Esophagus squamous epithelium (tissue), 5 donors: ENCODE measurements around the gene SLC2A13. TPM values are rescaled to one million over a fixed set of nuclear protein-coding genes. Genes with fewer than 3 reads are reported as not detected.
"Not testable (repeated sequence)": the region's sequence is repeated elsewhere in the genome, so short reads cannot be mapped to it uniquely, and the experiment has no call there.

Experiments
- DNase-seq: peaks from one replicate; lab custom pipeline; 2025; lab: John Stamatoyannopoulos, UW
- H3K27ac ChIP-seq, 4 donors: fragments of 200-600 bp; sonication (generic); one replicate each; pipeline ENCODE4 v1.5.1; 2016 to 2019; ENCODE audit warnings: mild to moderate bottlenecking in 1 of 4
- H3K27me3 ChIP-seq, 4 donors: fragments of 200-600 bp; sonication (generic); 1 replicate in 3 of 4; 2 replicates in 1 of 4; pipeline versions ENCODE4 v1.5.1 to v1.6.0; 2017 to 2021; ENCODE audit warnings: antibody characterized with exemption in 1 of 4
- H3K36me3 ChIP-seq, 3 donors: fragments of 200-600 bp; sonication (generic); one replicate each; pipeline ENCODE4 v1.5.1; 2016 to 2019
- H3K4me1 ChIP-seq, 3 donors: fragments of 200-600 bp; sonication (generic); one replicate each; pipeline ENCODE4 v1.5.1; 2017 to 2019
- H3K4me3 ChIP-seq, 4 donors: fragments of 200-600 bp; sonication (generic); 1 replicate in 3 of 4; 2 replicates in 1 of 4; pipeline ENCODE4 v1.5.1; 2016 to 2019; ENCODE audit warnings: mild to moderate bottlenecking in 2 of 4, moderate library complexity in 1 of 4
- H3K9me3 ChIP-seq, 3 donors: fragments of 200-600 bp; sonication (generic); one replicate each; pipeline ENCODE4 v1.5.1; 2016 to 2019
- POLR2A ChIP-seq, 4 donors: fragments of 450-650 bp; IDR thresholded peaks; one replicate each; pipeline ENCODE4 v1.6.1; 2017; ENCODE audit warnings: antibody characterized with exemption in 4 of 4, mild to moderate bottlenecking in 4 of 4, moderate library complexity in 3 of 4
- WGBS, 2 donors: methylation state at CpG; one replicate each; pipeline ENCODE4 v1.1.5; 2018; 5-methylcytosine and 5-hydroxymethylcytosine counted together
- intact Hi-C: fragments of 100-400 bp; cut with DNase I; formaldehyde crosslinking; loops from one replicate; pipeline ENCODE4 v1.15.0; 2022
- total RNA-seq, 4 donors: library from RNA; depleted of rRNA; stranded (reverse); fragments of >200 nt; gene quantifications; one replicate each; pipeline ENCODE4 v1.1.0, GENCODE V29; 2016
- TF ChIP-seq, protein P1 (sequence below), 6 experiments: fragments of 450-650 bp in 4 of 6; fragments of 200-600 bp in 2 of 6; sonication (generic) in 2 of 6; IDR thresholded peaks; one replicate each; pipeline ENCODE4 v1.5.1; 2016 to 2019; ENCODE audit warnings: antibody characterized with exemption in 6 of 6, mild to moderate bottlenecking in 4 of 6, moderate library complexity in 4 of 6
- donor health status: DM: yes; HTN: yes; CAD: no.

SLC2A13 gene
- total RNA-seq, 4 donors from 2014 or later, result 2.6 to 10.5 (median 4.0) TPM

DNA sequence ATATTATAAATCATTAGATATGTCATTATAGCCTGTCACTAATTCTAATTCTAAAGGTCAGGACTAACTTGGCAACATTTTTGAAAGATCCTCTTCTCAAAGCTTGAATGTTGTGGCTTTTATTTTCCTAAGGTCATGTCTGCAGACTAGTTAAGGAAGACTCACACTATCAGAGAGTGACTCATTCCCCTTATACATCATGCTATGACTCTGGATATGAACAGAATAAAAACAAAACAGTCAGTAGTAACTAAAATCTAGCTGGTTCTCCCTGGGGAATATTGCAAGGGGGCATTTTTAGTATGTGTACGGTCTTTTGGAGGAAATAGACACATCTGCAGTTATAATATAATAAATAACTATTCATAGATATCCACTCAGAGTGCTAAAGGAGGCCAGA is 170.6 kb downstream of the SLC2A13 start:
- H3K27ac ChIP-seq, result no peak overlapping the region
- H3K4me3 ChIP-seq, result no peak overlapping the region
- no peaks in the 10 kb centered on the region for H3K36me3 ChIP-seq
- H3K9me3 ChIP-seq, result no peaks in the 10 kb centered on the region
- DNase-seq, result no peak
- H3K4me1 ChIP-seq, result peaks cover 0 to 4% (median 0%) of the 10 kb centered on the region in 3 donors
- no peak for TF ChIP-seq POLR2A (IDR thresholded peaks at IDR 0.05)
- 53 to 71% methylated on average over 1 of the region's 1 CpG for WGBS, 2 donors
- intact Hi-C loops, result no loop called here
- H3K27me3 ChIP-seq, result no peaks in the 10 kb centered on the region

DNA sequence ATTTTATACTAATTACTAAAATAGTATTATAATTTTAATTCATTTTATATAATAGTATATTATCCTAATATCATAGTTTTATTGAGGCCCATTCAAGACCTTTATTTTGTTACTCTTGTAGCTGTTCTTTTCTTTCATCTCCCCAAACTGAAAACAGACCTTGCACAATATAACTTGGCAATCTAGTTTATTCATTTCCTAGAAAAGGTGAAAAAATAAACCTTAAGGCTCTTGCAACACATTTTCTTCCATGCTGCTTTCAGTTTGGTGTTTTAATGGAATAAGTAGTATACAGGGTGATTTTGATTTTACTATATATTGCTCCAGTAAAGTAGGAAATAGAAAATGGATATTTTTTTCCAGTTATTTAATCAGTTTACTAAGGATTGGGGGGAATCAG is 174.0 kb downstream of the SLC2A13 start:
- Histone ChIP-seq H3K4me1 (peaks cover 0 to 4% (median 0%) of the 10 kb centered on the region in 3 donors), H3K27me3 (no peaks in the 10 kb centered on the region), H3K4me3 (no peak overlapping the region), H3K9me3 (no peaks in the 10 kb centered on the region), H3K36me3 (no peaks in the 10 kb centered on the region), H3K27ac (no peak overlapping the region)
- DNase-seq, result no peak
- TF ChIP-seq POLR2A (IDR thresholded peaks at IDR 0.05), result no peak
- TF ChIP-seq, protein P1, sequence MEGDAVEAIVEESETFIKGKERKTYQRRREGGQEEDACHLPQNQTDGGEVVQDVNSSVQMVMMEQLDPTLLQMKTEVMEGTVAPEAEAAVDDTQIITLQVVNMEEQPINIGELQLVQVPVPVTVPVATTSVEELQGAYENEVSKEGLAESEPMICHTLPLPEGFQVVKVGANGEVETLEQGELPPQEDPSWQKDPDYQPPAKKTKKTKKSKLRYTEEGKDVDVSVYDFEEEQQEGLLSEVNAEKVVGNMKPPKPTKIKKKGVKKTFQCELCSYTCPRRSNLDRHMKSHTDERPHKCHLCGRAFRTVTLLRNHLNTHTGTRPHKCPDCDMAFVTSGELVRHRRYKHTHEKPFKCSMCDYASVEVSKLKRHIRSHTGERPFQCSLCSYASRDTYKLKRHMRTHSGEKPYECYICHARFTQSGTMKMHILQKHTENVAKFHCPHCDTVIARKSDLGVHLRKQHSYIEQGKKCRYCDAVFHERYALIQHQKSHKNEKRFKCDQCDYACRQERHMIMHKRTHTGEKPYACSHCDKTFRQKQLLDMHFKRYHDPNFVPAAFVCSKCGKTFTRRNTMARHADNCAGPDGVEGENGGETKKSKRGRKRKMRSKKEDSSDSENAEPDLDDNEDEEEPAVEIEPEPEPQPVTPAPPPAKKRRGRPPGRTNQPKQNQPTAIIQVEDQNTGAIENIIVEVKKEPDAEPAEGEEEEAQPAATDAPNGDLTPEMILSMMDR (IDR thresholded peaks at IDR 0.05), result no peak
- intact Hi-C loops, result no loop called here

DNA sequence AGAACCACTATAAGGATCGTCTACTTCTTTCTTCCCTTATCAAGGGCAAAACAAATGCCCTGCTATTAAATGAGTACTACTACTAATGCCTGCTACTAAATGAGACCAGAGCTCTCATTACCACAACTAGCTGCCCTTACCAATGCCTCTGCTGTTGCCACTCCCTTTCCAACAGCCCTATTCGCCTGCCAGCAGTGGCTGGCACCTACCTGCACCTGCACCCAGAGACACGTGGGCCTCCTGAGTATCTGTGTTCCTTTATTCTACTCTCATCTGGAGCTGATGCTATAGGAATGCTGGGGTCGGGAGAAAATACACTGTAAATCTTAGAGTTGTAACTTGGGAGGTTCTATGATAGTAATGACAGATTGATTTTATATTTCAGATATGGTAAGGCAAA is 174.7 kb downstream of the SLC2A13 start:
- H3K9me3 ChIP-seq, result no peaks in the 10 kb centered on the region
- DNase-seq, result no peak
- no peak overlapping the region for H3K4me3 ChIP-seq
- WGBS, 2 donors, result 52 to 53% methylated on average over 4 of the region's 4 CpGs
- H3K36me3 ChIP-seq, result no peaks in the 10 kb centered on the region
- no peak for TF ChIP-seq POLR2A (IDR thresholded peaks at IDR 0.05)
- TF ChIP-seq, protein P1 (IDR thresholded peaks at IDR 0.05), result no peak
- H3K4me1 ChIP-seq, result peaks cover 0 to 4% (median 0%) of the 10 kb centered on the region in 3 donors
- no peaks in the 10 kb centered on the region for H3K27me3 ChIP-seq
- no peak overlapping the region for H3K27ac ChIP-seq
- intact Hi-C loops, result no loop called here

DNA sequence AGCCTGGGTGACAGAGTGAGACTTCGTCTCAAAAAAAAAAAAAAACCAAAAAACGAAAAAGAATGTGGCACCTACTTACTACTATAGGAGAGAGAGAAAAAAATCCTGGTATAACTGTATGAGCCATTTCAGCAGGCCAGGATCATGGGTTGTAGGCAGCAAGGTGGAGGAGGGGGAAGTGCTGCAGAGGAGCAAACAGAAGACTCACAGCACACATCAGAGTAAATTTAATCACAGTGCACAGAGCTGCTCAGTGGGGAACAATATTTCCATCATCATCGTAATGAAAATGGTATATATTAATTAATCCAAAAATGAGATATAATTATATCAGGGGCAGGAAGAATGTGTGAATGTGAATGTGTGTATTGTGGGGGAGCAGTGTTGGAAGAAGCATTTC is 175.8 kb downstream of the SLC2A13 start:
- Histone ChIP-seq H3K27me3 (no peaks in the 10 kb centered on the region), H3K9me3 (no peaks in the 10 kb centered on the region), H3K27ac (no peak overlapping the region), H3K36me3 (no peaks in the 10 kb centered on the region), H3K4me1 (peaks cover 0 to 4% (median 0%) of the 10 kb centered on the region in 3 donors), H3K4me3 (no peak overlapping the region)
- TF ChIP-seq, protein P1 (IDR thresholded peaks at IDR 0.05), result no peak
- TF ChIP-seq POLR2A (IDR thresholded peaks at IDR 0.05), result no peak
- WGBS, 2 donors, result 67 to 70% methylated on average over 3 of the region's 3 CpGs
- intact Hi-C loops, result no loop called here
- DNase-seq, result no peak

DNA sequence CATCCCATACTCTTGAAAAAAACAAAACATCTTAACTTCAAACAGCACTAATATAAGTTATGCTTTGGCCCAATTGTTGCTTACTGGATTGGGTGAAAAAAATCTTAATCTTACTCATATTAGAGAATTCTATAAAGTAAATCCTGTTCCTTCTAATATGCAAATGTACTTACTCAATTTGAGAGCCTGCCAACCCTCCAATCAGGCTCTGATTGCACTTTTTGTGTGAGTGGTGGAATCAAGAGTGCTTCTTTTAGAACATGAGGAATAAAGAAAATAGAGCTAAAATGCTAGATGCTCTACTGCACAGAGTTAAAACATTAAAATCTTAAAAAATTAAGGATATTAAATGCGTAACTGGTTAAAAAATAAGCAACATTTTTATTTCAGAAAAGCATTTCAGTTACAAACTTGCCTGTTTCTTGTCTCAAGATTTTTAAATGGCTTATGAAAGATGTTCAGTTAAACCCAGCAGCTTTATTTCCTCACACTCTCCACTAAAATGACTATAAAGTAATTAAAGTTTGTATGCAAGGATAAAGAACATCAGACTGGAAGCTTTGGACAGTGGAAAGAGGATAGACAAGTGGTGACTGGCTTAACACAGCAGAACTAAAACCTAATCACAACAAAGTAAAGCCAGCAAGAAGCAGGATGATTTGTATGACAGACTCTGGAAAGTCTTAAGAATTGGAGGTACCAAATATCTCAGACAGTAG is 177.5 kb downstream of the SLC2A13 start:
- no peak for TF ChIP-seq POLR2A (IDR thresholded peaks at IDR 0.05)
- no peak for DNase-seq
- H3K9me3 ChIP-seq, result no peaks in the 10 kb centered on the region
- H3K36me3 ChIP-seq, result no peaks in the 10 kb centered on the region
- intact Hi-C loops, result no loop called here
- 96 to 100% methylated on average over 1 of the region's 1 CpG for whole genome bisulfite sequencing, 2 donors
- peaks cover 0 to 4% (median 0%) of the 10 kb centered on the region in 3 donors for H3K4me1 ChIP-seq
- H3K4me3 ChIP-seq, result no peak overlapping the region
- no peaks in the 10 kb centered on the region for H3K27me3 ChIP-seq
- no peak overlapping the region for H3K27ac ChIP-seq

DNA sequence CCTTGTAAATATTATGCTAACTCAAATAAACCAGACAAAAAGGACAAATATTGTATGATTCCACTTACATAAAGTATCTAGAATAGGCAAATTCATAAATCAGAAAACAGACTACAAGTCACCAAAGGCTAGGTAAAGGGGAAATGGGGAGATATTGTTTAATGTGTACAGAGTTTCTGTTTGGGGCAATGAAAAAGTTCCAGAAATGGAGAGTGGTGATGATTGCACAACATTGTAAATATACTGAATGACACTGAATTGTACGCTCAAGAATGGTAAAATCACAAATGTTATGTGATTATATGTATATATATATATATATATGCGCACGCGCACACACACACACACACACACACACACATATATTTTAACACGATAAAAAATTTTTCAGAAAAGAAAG is 182.5 kb downstream of the SLC2A13 start:
- WGBS, 2 donors, result 61 to 74% methylated on average over 4 to 5 of the region's 5 CpGs
- Histone ChIP-seq H3K9me3 (no peaks in the 10 kb centered on the region), H3K4me3 (no peak overlapping the region), H3K27ac (no peak overlapping the region), H3K4me1 (no peaks in the 10 kb centered on the region), H3K27me3 (no peaks in the 10 kb centered on the region), H3K36me3 (no peaks in the 10 kb centered on the region)
- no peak for DNase-seq
- intact Hi-C loops, result no loop called here
- TF ChIP-seq POLR2A (IDR thresholded peaks at IDR 0.05), result no peak
- TF ChIP-seq, protein P1 (IDR thresholded peaks at IDR 0.05), result no peak

DNA sequence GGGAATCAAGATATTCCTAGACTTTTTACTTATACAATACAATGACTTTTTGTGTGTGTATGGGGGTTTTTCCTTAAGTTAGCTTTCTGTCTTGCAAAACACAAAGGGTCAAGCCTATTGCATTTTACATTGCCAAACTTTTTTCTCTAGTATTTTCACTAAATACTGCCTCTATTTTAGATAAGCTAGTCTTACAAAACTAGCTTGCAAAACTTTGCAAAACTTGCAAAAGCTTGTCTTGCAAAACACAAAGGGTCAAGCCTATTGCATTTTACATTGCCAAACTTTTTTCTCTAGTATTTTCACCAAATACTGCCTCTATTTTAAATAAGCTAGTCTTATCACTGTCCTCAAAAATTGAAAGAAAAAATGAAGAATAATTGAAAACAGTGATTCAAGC is 183.3 kb downstream of the SLC2A13 start:
- intact Hi-C loops, DNase-seq: not testable (repeated sequence)

More for the DNA sequence above, 183.3 kb downstream of the SLC2A13 start:
- H3K4me3 ChIP-seq, H3K27ac ChIP-seq, H3K9me3 ChIP-seq, H3K36me3 ChIP-seq, H3K4me1 ChIP-seq, H3K27me3 ChIP-seq: not testable (repeated sequence)
